ENCODE results near the gene MBOAT7. TPM values are rescaled to one million over a fixed set of nuclear protein-coding genes. Genes with fewer than 3 reads are reported as not detected.

The MBOAT7 gene
- total and polyA plus RNA-seq, 2 of the 8 experiments (the other 6 are each of a cell fraction or from before 2014, with no cell fraction given): 85.5 to 90.9 TPM

- H4K20me1 ChIP-seq (replicated peaks in 1 of 2; ENCODE audit: control insufficient read depth in 1 of 2, insufficient read depth in 2 of 2, low read length in 2 of 2): peaks cover 0 to 18% of the 10 kb centered on the region in 2 experiments
- H3K4ac ChIP-seq (replicated peaks; ENCODE audit: insufficient read length, low read depth, low read length): no peak overlapping the region
- WGBS, 2 experiments (ENCODE audit: extremely low coverage in 1 of 2, insufficient coverage in 1 of 2, insufficient read length in 1 of 2, insufficient replicate concordance in 2 of 2, low coverage in 1 of 2, low lambda C conversion rate in 2 of 2, missing lambda C conversion rate in 1 of 2): 75% methylated on average over 13 of the region's 13 CpGs; no CpG with 5 or more reads in 1 of the 2 experiments
- no peak overlapping the region for H2AK5ac ChIP-seq (ENCODE audit: low read depth, low read length)
- no peak overlapping the region for H3K14ac ChIP-seq (ENCODE audit: insufficient read length)
- peak overlapping the region; percentile 56 to 90 (median 84); a peak in 6 of 8 replicates for H3K4me3 ChIP-seq (ENCODE audit: extremely low read depth in 1 of 4, insufficient read depth in 2 of 4, low read depth in 3 of 4, low read length in 4 of 4)
- peak overlapping the region; percentile 87 to 100 for H3K4me2 ChIP-seq (ENCODE audit: insufficient read depth in 1 of 2, low read depth in 2 of 2, low read length in 2 of 2)
- H3K18ac ChIP-seq (ENCODE audit: extremely low read depth, low read length): no peak overlapping the region
- H2BK120ac ChIP-seq (replicated peaks; ENCODE audit: low read depth, low read length): no peak overlapping the region
- FAIRE-seq (no peak), DNase-seq (ENCODE audit: low read depth in 1 of 2, low spot score in 2 of 2) (no peak)
- peaks cover under 1 to 11% (median 7%) of the 10 kb centered on the region in 4 experiments; a peak in 6 of 8 replicates for H3K36me3 ChIP-seq (ENCODE audit: control insufficient read depth in 2 of 4, insufficient read depth in 4 of 4, low read length in 3 of 4)
- no peaks in the 10 kb centered on the region for H3K9me3 ChIP-seq (ENCODE audit: insufficient read depth in 2 of 2, low read depth in 1 of 2, low read length in 1 of 2)
- no peak overlapping the region for H2AFZ ChIP-seq (ENCODE audit: low read length)
- H3K79me2 ChIP-seq (ENCODE audit: control insufficient read depth in 1 of 2, insufficient read depth in 2 of 2, low read length in 2 of 2): no peaks in the 10 kb centered on the region
- 0 out of 2 replicates have a peak overlapping the region, but pooled peaks have one; percentile 21 for H2BK5ac ChIP-seq (ENCODE audit: low read depth, low read length)
- peaks cover 20% of the 10 kb centered on the region for H3K23me2 ChIP-seq (ENCODE audit: low read depth, low read length)
- no peak overlapping the region for H3K27ac ChIP-seq (ENCODE audit: low read depth, low read length)
- H4K91ac ChIP-seq (replicated peaks; ENCODE audit: insufficient read length, low read length): no peak overlapping the region
- H3K79me1 ChIP-seq (ENCODE audit: low read depth, low read length): peaks cover 10% of the 10 kb centered on the region
- TF ChIP-seq CHD2 (IDR thresholded peaks at IDR 0.05; ENCODE audit: low read length) (no peak), TAF1 (IDR thresholded peaks at IDR 0.05; ENCODE audit: low read depth, low read length) (no peak), YY1 (IDR thresholded peaks at IDR 0.05; ENCODE audit: low read depth, low read length) (no peak), RBBP5 (IDR thresholded peaks at IDR 0.05; ENCODE audit: borderline replicate concordance, low read depth, low read length) (no peak), EZH2 (IDR thresholded peaks at IDR 0.05; ENCODE audit: low read depth, low read length, severe bottlenecking) (no peak)
- no peak overlapping the region for H3K23ac ChIP-seq (ENCODE audit: insufficient read length)
- H4K8ac ChIP-seq (ENCODE audit: extremely low read depth, insufficient read depth, low read length): no peak overlapping the region
- H2BK20ac ChIP-seq (ENCODE audit: low read length): no peak overlapping the region
- H3K4me1 ChIP-seq (replicated peaks in 1 of 4; ENCODE audit: control insufficient read depth in 3 of 4, insufficient read depth in 4 of 4, low read length in 3 of 4): peaks cover 0 to 24% (median 11%) of the 10 kb centered on the region in 4 experiments; a peak in 6 of 7 replicates
- no peak overlapping the region for H4K5ac ChIP-seq (ENCODE audit: insufficient read length, low read depth, low read length)
- peak overlapping the region in 1 of 4 experiments; percentile 78; a peak in 2 of 7 replicates for H3K9ac ChIP-seq (replicated peaks in 1 of 4; ENCODE audit: extremely low read depth in 1 of 4, low read depth in 3 of 4, low read length in 3 of 4)
- no peak overlapping the region for H3K56ac ChIP-seq (replicated peaks; ENCODE audit: insufficient read length, low read depth, low read length)
- ChIA-PET POLR2A (ENCODE audit: partially characterized antibody) (interaction anchor here (0.6 to 14.8 kb wide), 8 partner anchors 11 to 181 kb away, joined by 3 to 348 read pairs (median 8); partner anchors contain the start of genes CNOT3, MBOAT7, PRPF31 and RPS9), CTCF (ENCODE audit: partially characterized antibody) (interaction anchor here (0.8 to 2.1 kb wide), 2 partner anchors 10 to 13 kb away, joined by 4 to 8 read pairs; partner anchors contain the start of gene TMC4)
- no peak overlapping the region for H2BK12ac ChIP-seq (ENCODE audit: low read depth, low read length)
- H3K27me3 ChIP-seq (replicated peaks in 1 of 4; ENCODE audit: control insufficient read depth in 3 of 4, extremely low read depth in 1 of 4, insufficient read depth in 3 of 4, low read length in 3 of 4): peaks cover 0 to 10% (median 4%) of the 10 kb centered on the region in 4 experiments; a peak in 4 of 7 replicates
- peak overlapping the region; percentile 97; the same call in 1 of the 2 replicates for H2BK15ac ChIP-seq (ENCODE audit: low read length)
Observed at GRCh38 chr19:54160854-54161253, 28.5 kb downstream of the MBOAT7 start.
